ENCODE measurements around the gene DPP6.

Gene DPP6

GRCh38 chr7:154347700-154348266 lies 295.6 kb downstream of the DPP6 start:
- no peak for DNase-seq

GRCh38 chr7:154350892-154351291 lies 298.7 kb downstream of the DPP6 start:
- no peak for DNase-seq

- no peak for DNase-seq
Observed at GRCh38 chr7:154353355-154353767, 301.2 kb downstream of the DPP6 start.

GRCh38 chr7:154364170-154364569 lies 312.0 kb downstream of the DPP6 start:
- DNase-seq: no peak

GRCh38 chr7:154371424-154371823 lies 319.2 kb downstream of the DPP6 start:
- no peak for DNase-seq

GRCh38 chr7:154372011-154372601 lies 319.9 kb downstream of the DPP6 start:
- no peak for DNase-seq

GRCh38 chr7:154373956-154374355 lies 321.8 kb downstream of the DPP6 start:
- DNase-seq: no peak

GRCh38 chr7:154375956-154376355 lies 323.8 kb downstream of the DPP6 start:
- no peak for DNase-seq

GRCh38 chr7:154380771-154381170 lies 328.6 kb downstream of the DPP6 start:
- no peak for DNase-seq

GRCh38 chr7:154383045-154383444 lies 330.8 kb downstream of the DPP6 start:
- DNase-seq: no peak

- no peak for DNase-seq
Observed at GRCh38 chr7:154385214-154385613, 333.0 kb downstream of the DPP6 start.

GRCh38 chr7:154387252-154387651 lies 335.1 kb downstream of the DPP6 start:
- DNase-seq: no peak

- no peak for DNase-seq
Observed at GRCh38 chr7:154388412-154388811, 336.2 kb downstream of the DPP6 start.

GRCh38 chr7:154388999-154389398 lies 336.8 kb downstream of the DPP6 start:
- no peak for DNase-seq

GRCh38 chr7:154390961-154391360 lies 338.8 kb downstream of the DPP6 start:
- no peak for DNase-seq

GRCh38 chr7:154394804-154395203 lies 342.6 kb downstream of the DPP6 start:
- DNase-seq: no peak

- DNase-seq: no peak
Observed at GRCh38 chr7:154406312-154406711, 354.1 kb downstream of the DPP6 start.

- no peak for DNase-seq
Observed at GRCh38 chr7:154409703-154410311, 357.6 kb downstream of the DPP6 start.

- DNase-seq: no peak
Observed at GRCh38 chr7:154412105-154412504, 359.9 kb downstream of the DPP6 start.

GRCh38 chr7:154415709-154416399 lies 363.7 kb downstream of the DPP6 start:
- DNase-seq: no peak

GRCh38 chr7:154416714-154417113 lies 364.5 kb downstream of the DPP6 start:
- no peak for DNase-seq

- no peak for DNase-seq
Observed at GRCh38 chr7:154419344-154419743, 367.1 kb downstream of the DPP6 start.

- no peak for DNase-seq
Observed at GRCh38 chr7:154423231-154423630, 371.0 kb downstream of the DPP6 start.

- DNase-seq: no peak
Observed at GRCh38 chr7:154424350-154424749, 372.2 kb downstream of the DPP6 start.

Data from GF-D8 (cell line).